HG03025 (cell line): ENCODE measurements around the gene DHRSX.
"Not testable (repeated sequence)": the region's sequence is repeated elsewhere in the genome, so short reads cannot be mapped to it uniquely, and the experiment has no call there.

Experiments
- ATAC-seq: cut with Tn5 transposase; IDR thresholded peaks from one replicate; pipeline ENCODE4 v1.9.1; 2021; ENCODE audit warnings: mild to moderate bottlenecking, moderate library complexity; ENCODE audit not compliant: unreplicated experiment, low FRiP score

Gene DHRSX

DNA sequence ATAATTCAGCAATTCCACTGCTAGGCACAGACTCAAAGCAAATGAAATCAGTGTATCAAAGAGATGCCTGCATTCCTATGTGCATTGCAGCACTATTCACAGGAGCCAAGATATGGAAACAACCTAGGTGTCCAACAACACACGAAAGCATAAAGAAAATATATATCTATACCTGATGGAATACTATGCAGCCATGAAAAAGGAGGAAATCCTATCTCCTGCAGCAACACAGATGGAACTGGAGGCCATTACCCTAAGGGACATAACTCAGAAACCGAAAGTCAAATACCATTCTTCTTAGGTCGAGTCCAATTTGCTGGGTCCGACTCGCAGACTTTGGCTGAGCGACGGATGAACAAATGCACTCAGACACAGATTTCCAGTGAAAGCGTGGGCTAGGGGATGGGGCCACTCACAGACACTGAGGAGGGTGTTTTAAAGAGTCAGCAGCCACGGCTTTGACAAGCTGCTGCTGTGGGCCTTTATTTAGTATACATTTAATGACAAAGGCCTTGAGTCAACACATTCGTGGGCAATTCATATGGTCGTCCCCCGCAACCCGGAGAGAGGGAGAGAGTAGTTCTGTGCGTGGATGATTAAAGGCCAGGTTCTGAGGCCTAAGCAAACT, 93.8 kb downstream of the DHRSX start:
- no peak for ATAC-seq

DNA sequence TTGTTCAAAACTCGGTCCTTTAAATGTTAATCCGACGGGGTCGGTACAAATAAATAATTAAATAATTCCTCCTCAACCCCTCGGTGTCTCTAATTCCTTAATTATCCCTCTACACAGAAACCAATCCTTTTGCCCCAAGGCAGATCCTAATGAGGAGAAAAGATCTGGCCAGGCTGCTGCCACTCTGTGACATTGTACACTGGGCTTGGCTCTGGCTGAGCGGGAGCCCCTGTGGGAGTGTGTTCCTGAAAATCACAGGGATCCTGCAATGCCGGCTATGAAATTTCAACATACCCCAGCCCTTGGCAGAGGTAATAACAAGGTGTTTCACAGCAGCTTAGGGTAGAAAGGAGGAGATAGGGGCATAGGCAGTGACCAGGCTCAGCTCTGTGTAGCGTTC, 96.0 kb downstream of the DHRSX start:
- ATAC-seq: no peak

DNA sequence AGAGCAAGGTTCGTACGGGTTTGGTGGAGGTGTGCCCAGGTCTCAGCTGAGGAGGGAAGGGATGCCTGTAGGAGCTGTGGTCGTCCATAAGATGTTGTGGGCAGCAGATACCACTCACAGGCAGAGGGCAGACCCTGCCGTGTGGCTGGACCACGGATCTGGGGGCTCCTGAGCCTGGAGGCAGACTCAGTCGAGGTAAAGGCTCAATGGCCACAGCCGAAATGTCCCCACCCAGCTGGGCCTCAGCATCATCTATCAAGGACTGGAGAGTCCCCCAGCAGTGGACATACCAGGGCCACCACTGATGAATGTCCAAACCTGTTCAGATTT, 98.5 kb downstream of the DHRSX start:
- ATAC-seq: no peak

DNA sequence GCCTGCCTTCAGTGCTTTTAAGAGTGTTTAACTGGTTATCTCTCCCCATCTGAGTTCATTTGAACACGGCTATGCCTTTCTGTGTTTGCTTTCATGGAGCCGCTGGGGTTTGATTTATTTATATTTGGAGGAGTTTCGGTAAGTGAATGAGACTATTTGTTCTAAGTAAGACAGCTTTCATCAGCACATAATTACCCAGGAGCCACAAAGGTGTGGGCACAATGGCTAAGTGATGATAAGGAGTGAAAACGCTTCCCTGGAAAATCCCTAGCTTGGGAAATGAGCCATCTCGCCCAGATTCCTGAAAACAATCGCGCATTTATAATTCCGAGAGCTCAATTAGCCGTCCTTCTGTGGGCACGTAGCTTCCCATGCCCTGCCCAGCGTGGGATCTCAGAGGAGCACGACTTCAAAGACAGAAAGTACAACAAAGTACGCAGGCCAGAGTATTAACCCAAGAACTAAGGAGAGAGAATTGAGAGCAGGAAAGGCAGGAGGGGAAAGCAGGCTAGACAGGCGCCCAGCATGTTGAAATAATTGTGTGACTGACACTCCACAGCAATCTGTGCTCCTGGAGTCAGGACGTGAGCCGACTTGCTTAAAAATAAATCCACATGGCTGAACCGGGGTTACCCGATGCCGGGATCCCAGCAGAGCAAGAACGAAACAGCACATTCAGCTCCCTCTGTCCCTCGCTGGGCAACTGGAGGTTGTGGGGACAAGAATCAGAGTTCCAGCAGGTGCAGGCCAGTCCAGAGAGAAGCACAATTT, 99.0 kb downstream of the DHRSX start:
- ATAC-seq: no peak

DNA sequence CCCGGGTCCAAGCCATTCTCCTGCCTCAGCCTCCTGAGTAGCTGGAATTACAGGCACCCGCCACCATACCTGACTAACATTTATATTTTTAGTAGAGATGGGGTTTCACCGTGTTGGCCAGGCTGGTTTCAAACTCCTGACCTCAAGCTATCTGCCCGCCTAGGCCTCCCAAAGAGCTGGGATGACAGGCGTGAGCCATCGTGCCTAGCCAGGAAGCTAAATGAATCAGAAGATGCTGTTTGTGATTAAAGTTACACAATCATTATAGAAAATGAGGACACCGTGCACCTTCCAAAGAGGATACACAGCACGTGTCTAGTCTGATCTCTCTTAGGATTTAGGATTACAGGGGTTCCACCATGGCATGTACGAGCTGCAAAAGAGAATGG, 99.6 kb downstream of the DHRSX start:
- no peak for ATAC-seq

DNA sequence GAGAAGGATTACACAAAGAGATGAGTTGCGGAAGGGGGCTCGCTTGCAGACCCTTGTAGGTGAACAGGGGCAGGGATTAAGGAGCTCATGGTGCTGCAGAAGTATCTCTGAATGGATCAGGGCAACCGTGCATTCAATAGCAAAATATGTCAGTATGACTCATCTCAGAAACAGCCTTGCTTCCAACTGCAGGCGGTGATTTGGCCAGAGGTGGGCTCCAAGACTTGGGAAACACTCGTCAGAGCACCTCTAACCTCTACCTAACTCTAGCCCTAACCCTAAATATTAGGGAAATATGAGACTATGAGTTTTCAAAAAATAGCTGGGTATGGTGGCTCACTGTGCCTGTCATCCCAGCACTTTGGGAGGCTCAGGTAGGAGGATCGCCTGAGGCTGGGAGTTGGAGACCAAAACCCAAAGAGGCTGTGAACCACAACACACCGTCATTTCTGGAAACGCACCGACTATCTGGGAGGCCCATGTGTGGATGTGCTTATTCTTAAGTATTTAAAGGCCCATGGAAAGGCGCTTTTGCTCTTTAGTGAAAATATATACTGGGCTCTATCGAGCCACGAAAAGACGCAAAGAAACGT, 102.6 kb downstream of the DHRSX start:
- no peak for ATAC-seq

DNA sequence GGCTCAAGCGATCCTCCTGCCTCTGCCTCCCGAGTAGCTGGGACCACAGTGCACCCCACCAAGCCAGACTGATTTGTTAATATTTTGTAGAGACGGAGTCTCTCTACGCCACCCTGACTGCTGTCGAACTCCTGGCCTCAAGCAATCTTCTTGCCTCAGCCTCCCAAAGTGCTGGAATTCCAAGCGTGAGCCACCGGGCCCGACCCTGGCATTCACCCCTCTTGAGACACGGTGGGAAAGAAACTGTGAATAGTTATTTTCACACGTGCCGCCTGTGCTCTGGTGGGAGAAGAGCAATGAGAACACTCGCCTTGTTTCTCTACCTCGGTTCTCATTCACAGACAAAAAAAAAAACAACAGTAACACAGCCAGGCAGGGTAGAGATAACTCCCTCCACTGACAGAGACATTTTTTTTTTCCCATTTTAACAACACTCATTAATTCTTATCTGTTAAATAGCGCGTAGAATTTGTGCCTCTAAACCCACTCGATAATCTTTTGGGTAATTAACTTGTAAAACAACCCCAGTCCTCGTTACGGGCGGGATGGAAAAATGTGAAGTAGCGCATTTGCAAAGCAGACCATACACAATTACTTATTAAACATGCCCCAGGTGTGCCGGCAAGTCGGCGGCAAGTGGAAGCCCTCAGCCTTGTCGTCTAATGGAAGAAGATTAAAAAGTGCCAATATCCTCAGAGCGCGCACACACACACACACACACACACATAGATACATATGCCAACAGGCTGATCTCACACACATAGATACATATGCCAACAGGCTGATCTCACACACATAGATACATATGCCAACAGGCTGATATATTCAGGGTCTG, 103.3 kb downstream of the DHRSX start:
- no peak for ATAC-seq

DNA sequence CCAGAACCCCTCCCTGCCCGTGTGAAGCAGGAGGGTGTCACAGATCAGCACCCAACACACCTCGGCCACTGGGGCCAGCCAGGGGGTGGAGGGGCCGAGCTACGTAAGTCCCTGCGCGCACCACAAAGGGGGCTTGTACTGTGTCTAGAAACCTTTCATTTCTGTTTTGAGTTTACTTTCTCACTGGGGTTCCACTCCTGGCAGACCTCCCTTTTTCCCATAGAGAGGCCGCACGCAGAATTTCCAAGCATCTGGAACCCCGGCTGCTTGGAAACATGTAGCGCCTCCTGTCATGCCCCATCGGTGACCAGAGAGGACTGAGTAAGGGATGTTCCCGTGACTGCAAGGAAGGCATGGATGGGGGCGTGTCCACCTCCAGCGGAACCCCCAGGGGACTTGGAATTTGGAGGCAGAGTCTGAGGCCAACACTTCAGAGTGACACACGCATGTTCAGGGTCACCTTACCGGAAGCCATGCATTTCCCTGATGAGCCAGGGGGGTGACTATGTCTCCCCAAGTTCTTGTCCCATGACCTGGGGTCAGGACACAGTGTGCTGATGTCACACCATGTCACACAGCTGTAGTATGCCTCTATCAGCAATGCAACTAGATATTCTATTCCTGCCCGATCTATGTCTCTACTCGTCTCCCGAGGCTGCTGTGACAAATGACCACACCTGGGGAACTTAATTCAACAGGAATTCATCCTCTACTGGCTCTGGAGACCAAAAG, 105.3 kb downstream of the DHRSX start:
- ATAC-seq: no peak

DNA sequence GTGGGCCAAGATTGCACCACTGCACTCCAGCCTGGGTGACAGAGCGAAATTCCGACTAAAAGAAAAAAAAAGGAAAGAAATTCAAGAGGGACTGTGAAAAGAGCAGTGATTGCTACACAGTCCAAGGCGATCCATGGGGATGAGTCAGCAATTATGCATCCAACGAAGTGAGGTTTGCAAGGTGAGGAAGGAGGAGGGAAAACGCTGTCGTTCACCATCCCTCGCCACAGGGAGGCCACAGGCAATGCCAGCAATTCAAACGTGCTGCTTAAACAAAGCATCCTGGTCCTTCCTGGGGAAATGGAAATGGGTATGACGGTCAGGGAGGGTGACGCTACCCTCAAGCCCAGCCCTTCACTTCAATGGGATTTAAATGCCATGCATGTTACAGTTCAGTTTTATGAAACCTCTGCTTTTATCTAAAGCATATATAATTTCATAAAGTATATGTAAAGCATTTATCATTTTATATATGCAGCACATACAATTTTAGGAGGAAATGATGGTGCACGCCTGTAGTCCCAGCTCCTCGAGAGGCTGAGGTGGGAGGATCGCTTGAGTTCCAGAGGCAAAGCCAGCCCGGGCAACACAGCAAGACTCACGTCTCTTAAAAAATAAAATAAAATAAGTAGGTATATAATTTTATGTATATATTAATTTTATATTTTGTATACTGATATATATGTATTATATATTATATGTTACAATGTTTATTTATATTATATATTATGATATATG, 108.7 kb downstream of the DHRSX start:
- no peak for ATAC-seq

DNA sequence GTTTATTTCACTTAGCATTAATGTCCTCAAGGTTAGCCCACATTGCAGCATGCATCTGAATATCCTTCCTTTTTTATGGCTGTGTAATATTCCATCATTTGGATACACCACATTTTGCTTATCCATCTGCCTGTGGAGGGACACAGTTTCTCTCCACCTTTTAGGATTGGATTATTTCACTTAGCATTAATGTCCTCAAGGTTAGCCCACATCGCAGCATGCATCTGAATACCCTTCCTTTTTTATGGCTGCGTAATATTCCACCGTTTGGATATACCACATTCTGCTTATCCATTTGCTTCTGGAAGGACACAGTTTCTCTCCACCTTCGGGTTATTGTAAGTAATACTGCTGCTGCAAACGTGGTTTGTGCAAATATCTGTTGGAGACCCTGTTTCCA, 110.0 kb downstream of the DHRSX start:
- no peak for ATAC-seq

DNA sequence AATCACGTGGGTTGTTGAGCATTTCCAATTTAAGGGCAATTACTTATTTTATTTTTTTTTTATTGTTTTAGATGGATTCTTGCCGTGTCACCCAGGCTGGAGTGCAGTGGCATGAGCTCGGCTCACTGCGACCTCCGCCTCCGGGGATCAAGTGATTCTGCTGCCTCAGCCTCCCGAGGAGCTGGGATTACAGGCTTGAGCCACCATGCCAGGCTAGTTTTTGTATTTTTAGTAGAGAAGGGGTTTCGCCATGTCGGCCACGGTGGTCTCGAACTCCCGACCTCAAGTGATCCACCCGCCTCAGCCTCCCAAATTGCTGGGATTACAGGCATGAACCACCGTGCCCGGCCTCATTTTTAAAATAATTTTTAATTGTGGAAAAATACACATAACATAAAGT, 111.0 kb downstream of the DHRSX start:
- ATAC-seq: not testable (repeated sequence)

DNA sequence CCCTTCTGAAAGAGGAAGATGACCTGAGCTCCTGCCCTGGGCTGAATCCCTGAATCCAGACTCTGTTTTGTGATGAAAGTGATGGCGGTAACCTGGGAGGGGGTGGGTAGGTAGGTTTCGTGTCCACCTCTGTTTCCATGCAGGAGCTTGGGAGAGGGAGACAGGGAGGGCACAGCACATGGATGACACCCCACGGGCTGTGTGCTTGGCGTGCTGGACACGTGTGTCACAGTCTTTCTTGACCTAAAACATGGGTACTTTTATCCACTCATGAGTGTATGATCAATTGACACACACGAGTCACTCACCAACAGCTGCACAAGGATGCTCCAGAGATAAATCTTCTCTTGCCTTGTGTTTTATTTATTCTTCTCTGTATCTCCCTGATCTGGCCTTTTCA, 111.5 kb downstream of the DHRSX start:
- no peak for ATAC-seq

DNA sequence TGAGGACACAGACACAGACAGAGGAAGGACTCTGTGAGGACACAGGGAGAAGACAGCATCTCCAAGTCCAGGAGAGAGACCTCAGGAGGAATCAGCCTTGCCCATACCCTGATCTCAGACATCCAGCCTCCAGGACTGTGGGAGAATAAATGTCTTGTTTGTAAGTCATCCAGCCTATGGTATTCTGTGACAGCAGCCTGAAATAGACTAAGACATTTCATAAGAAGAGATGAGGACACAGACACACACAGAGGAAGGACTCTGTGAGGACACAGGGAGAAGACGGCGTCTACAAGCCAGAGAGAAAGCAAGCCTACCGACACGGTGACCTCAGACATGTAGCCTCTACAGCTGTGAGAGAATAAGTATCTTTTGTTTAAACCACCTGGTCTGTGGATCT, 112.1 kb downstream of the DHRSX start:
- ATAC-seq: no peak

DNA sequence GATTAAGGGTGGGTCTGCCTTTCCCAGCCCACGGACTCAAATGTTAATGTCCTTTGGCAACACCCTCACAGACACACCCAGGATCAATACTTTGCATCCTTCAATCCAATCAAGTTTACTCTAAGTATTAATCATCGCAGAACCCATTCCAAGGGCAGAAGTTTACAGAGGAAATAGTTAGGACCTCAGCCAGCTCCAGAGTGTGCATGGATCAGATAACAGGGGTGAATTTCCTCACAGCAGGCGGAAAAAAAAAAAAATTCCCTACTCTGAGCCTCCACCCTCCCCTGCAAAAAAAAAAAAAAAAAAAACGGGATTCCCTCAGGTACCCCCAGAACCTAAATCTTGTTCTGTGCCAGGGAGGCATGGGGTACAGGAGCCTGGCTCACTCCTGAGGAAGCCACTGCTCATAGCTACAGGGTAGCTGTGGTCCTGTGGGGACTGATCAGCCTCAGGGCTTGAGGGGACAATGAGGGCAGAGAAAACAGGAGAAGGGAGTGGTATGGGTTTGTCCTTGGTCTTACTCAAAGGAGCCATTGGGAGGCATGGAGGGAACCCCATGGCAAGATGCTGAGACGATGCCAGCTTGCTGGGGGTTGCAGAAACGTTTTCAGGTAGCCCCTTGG, 113.0 kb downstream of the DHRSX start:
- no peak for ATAC-seq

DNA sequence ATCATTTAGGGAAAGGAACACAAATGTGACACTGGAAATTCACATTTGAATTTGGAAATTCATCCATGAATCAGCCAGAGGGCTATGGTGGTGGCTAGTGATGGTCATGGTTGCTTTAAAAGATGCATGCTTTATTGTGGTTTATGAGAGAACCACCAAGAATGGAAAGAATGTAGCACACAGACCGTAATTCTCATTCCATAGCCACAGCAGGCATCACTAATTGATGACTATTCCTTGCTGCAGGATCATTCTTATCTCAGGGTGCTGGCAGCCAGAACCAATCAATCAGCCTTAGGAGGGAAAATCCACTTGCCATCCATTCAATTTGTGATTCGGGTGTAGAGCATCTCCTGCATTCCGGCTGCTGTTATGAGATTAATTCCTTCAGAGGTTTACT, 115.6 kb downstream of the DHRSX start:
- ATAC-seq: no peak

DNA sequence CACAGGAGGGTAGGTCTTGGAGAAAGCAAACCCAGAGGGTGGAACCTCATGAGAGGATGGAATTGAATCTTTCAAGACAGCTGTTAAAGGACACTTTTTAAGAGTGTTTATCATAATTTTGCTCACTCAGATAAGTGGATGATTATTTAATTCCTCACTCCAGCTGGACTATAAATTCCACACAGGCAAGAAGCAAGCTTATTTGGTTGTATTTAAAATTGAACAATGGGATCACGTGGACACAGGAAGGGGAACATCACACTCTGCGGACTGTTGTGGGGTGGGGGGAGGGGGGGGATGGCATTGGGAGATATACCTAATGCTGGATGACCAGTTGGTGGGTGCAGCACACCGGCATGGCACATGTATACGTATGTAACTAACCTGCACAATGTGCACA, 116.3 kb downstream of the DHRSX start:
- ATAC-seq: no peak

DNA sequence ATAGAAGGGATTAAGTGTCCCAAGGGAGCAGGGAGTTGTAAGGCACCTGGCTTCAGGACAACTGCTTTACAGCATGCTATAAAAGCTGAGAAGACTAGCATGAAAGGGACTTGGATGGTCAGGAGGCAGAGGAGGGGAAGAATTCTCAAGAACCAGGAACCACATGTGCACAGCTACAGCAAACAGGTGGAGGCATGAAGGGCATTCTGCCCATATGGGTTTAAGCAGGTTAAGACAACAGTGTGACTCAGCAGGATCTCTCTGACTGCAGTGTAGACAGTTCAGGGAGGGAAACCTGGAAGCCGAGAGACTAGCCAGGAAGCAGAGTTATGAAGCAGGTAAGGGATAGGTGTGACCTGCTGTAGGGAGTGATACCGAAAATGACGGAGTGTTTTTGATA, 117.0 kb downstream of the DHRSX start:
- no peak for ATAC-seq

DNA sequence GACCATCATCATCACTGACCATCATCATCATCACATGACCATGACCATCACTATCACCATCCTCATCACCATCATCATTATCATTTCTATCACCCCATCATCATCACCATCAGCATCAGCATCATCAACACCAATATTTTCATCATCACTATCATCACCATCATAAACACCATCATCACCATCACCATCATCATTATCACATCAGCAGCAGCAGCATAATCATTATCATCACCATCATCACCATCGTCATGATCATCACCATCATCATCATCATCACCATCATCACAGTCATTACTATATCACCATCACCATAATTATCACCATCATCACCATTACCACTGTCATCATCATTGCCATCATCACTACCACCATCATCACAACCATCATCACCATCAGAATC, 117.6 kb downstream of the DHRSX start:
- ATAC-seq: no peak

DNA sequence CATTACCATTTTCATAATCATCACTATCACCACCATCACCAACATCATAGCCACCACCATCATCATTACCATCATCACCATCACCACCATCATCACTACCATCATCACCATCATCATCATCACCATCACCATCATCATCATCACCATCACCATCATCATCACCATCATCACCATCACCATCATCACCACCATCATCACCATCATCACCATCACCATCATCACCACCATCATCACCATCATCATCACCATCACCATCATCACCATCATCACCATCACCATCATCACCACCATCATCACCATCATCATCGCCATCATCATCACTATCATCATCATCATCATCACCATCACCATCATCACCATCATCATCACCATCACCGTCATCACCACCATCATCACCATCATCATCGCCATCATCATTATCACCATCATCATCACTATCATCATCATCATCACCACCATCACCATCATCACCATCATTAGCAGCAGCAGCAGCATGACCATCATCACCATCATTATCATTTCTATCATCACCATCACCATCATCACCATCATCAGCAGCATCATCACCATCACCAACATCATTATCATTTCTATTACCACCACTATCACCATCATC, 118.2 kb downstream of the DHRSX start:
- not testable (repeated sequence) for ATAC-seq
